Suprapubic skin (tissue), 4 donors: ENCODE measurements around the gene TFDP1. TPM values are rescaled to one million over a fixed set of nuclear protein-coding genes. Genes with fewer than 3 reads are reported as not detected.

ENCODE experiments used
- DNase-seq, 2 donors: peaks; one replicate each; pipeline ENCODE4 v3.0.0-alpha.2; 2019; ENCODE audit warnings: low spot score in 2 of 2
- H3K27ac ChIP-seq: fragments of 200-600 bp; sonication (generic); one replicate; pipeline ENCODE4 v1.5.1; 2019
- H3K27me3 ChIP-seq: fragments of 200-600 bp; sonication (generic); one replicate; pipeline ENCODE4 v1.5.1; 2019
- H3K36me3 ChIP-seq: fragments of 200-600 bp; sonication (generic); one replicate; pipeline ENCODE4 v1.5.1; 2019
- H3K4me1 ChIP-seq: fragments of 200-600 bp; sonication (generic); one replicate; pipeline ENCODE4 v1.5.1; 2019
- H3K4me3 ChIP-seq: fragments of 200-600 bp; sonication (generic); one replicate; pipeline ENCODE4 v1.5.1; 2019; ENCODE audit warnings: mild to moderate bottlenecking
- H3K9me3 ChIP-seq: fragments of 200-600 bp; sonication (generic); one replicate; pipeline ENCODE4 v1.5.1; 2019
- EP300 ChIP-seq: sonication (generic); formaldehyde crosslinking; IDR thresholded peaks from one replicate; pipeline ENCODE4 v1.6.1; 2017; ENCODE audit warnings: antibody characterized with exemption
- POLR2A ChIP-seq, 2 donors: fragments of 450-650 bp; IDR thresholded peaks; one replicate each; pipeline ENCODE4 v1.6.1; 2017; ENCODE audit warnings: antibody characterized with exemption in 2 of 2, mild to moderate bottlenecking in 2 of 2, moderate library complexity in 2 of 2
- POLR2AphosphoS5 ChIP-seq, 3 donors: sonication (generic); formaldehyde crosslinking; IDR thresholded peaks; one replicate each; pipeline ENCODE4 v1.6.1; 2017; ENCODE audit warnings: antibody characterized with exemption in 3 of 3
- WGBS: methylation state at CpG from one replicate; pipeline ENCODE4 v1.1.5; 2018; 5-methylcytosine and 5-hydroxymethylcytosine counted together
- total RNA-seq, 4 donors: library from RNA; depleted of rRNA; stranded (reverse); fragments of >200 nt; gene quantifications; one replicate each; pipeline ENCODE4 v1.1.0, GENCODE V29; 2016
- TF ChIP-seq, protein P1 (sequence below), 2 donors: fragments of 200-600 bp in 1 of 2; fragments of 450-650 bp in 1 of 2; sonication (generic) in 1 of 2; IDR thresholded peaks; one replicate each; pipeline ENCODE4 v1.5.1; 2016 to 2019; ENCODE audit warnings: antibody characterized with exemption in 2 of 2, mild to moderate bottlenecking in 1 of 2, moderate library complexity in 1 of 2

TFDP1 gene
- total RNA-seq, 4 donors from 2014 or later = 47.5 to 63.3 (median 52.0) TPM

DNA sequence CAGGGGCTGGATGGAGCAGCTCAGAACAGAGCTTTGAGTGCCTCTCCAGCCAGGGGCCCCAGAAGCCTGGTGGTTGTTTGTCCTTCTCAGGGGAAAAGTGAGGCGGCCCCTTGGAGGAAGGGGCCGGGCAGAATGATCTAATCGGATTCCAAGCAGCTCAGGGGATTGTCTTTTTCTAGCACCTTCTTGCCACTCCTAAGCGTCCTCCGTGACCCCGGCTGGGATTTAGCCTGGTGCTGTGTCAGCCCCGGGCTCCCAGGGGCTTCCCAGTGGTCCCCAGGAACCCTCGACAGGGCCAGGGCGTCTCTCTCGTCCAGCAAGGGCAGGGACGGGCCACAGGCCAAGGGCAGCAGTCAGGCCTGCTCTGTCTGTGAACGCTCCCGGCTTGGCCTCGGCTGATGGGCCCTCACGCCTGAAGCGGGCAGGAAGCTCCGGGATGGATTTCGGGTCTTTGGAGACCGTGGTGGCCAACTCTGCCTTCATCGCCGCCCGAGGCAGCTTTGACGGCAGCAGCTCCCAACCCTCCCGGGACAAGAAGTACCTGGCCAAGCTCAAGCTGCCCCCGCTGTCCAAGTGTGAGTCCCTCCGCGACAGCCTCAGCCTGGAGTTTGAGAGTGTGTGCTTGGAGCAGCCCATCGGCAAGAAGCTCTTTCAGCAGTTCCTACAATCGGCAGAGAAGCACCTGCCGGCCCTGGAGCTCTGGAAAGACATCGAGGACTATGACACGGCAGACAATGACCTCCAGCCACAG lies 82.6 kb downstream of the TFDP1 start, which contains the start of gene GRK1:
Gene GRK1 (plus strand): TSS at position 269 of the 751 bp plus-strand sequence. CDS start 168 bp downstream, at position 437.
- TF ChIP-seq, protein P1, sequence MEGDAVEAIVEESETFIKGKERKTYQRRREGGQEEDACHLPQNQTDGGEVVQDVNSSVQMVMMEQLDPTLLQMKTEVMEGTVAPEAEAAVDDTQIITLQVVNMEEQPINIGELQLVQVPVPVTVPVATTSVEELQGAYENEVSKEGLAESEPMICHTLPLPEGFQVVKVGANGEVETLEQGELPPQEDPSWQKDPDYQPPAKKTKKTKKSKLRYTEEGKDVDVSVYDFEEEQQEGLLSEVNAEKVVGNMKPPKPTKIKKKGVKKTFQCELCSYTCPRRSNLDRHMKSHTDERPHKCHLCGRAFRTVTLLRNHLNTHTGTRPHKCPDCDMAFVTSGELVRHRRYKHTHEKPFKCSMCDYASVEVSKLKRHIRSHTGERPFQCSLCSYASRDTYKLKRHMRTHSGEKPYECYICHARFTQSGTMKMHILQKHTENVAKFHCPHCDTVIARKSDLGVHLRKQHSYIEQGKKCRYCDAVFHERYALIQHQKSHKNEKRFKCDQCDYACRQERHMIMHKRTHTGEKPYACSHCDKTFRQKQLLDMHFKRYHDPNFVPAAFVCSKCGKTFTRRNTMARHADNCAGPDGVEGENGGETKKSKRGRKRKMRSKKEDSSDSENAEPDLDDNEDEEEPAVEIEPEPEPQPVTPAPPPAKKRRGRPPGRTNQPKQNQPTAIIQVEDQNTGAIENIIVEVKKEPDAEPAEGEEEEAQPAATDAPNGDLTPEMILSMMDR (IDR thresholded peaks at IDR 0.05) = no peak
- no peak for TF ChIP-seq POLR2A (IDR thresholded peaks at IDR 0.05)
- no peak for TF ChIP-seq POLR2AphosphoS5 (IDR thresholded peaks at IDR 0.05)
- no peak for TF ChIP-seq EP300
- H3K9me3 ChIP-seq = peaks cover 4% of the 10 kb centered on the region
- no peaks in the 10 kb centered on the region for H3K4me1 ChIP-seq
- WGBS = 80% methylated on average over 12 of the region's 32 CpGs
- no peaks in the 10 kb centered on the region for H3K36me3 ChIP-seq
- no peak within 1 kb of the TSS for H3K4me3 ChIP-seq
- no peaks in the 10 kb centered on the region for H3K27me3 ChIP-seq
- no peak within 1 kb of the TSS for H3K27ac ChIP-seq
- DNase-seq = peak; percentile 50 to 57

DNA sequence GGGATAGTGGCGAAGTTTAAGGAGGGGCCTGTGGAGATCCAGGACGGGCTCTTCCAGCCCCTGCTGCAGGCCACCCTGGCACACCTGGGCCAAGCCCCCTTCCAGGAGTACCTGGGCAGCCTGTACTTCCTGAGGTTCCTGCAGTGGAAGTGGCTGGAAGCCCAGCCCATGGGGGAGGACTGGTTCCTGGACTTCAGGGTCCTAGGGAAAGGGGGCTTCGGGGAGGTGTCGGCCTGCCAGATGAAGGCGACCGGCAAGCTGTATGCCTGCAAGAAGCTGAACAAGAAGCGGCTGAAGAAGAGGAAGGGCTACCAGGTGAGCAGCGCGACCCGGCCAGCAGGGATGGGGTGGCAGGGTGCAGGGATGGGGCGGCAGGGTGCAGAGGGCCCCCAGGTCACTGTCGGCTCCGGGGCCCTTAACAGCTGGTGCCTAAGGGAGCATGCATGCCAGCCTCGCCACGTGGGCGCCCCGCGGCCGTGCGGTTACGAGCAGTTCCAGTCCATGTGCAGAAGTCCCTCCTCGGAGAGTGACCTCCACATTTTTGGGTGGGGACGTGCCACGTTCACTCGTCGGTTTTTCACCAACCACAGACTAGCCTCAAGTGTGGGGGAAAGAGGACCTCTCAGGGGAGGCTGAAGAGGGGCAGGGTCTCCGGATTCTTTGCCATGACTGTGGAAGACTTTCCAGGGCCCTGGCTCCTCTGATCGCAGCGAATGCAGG lies 83.4 kb downstream of the TFDP1 start:
- Histone ChIP-seq H3K27me3 (no peaks in the 10 kb centered on the region), H3K4me3 (no peak overlapping the region), H3K9me3 (no peaks in the 10 kb centered on the region), H3K4me1 (no peaks in the 10 kb centered on the region), H3K27ac (no peak overlapping the region), H3K36me3 (no peaks in the 10 kb centered on the region)
- peak; percentile 46 to 75 for DNase-seq
- WGBS = 88% methylated on average over 23 of the region's 29 CpGs
- TF ChIP-seq, protein P1 (IDR thresholded peaks at IDR 0.05) = no peak
- no peak for TF ChIP-seq EP300
- TF ChIP-seq POLR2A (IDR thresholded peaks at IDR 0.05) = no peak

DNA sequence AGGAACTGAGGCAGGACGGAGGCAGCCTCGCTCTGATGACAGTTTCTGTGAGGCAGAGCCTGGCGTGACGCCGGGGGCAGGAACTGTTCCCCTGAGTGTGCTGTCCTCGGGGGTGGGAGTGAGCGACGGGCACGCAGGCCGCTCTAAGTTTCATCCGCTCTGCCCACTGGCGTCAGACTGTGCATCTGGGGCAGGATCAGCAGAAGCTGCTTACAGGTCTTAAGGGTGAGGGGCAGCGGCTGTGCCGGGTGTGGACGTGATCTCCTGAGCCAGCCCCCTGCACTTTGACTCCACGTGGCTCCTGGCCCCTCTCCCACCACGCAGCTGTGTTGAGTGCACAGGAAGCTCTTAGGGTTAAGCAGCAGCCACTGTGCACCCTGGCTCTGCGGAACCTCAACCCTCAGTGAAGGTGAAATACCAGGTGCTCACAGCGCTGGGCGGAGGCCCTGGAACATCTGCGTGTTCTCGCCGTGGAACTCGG lies 84.0 kb downstream of the TFDP1 start:
- TF ChIP-seq POLR2A (IDR thresholded peaks at IDR 0.05) (no peak), EP300 (no peak), POLR2AphosphoS5 (IDR thresholded peaks at IDR 0.05) (no peak)
- TF ChIP-seq, protein P1 (IDR thresholded peaks at IDR 0.05) = no peak
- peak; percentile 43 to 74 for DNase-seq
- Histone ChIP-seq H3K4me1 (no peaks in the 10 kb centered on the region), H3K27me3 (no peaks in the 10 kb centered on the region), H3K27ac (no peak overlapping the region), H3K9me3 (no peaks in the 10 kb centered on the region), H3K36me3 (no peaks in the 10 kb centered on the region), H3K4me3 (no peak overlapping the region)
- WGBS = 62% methylated on average over 17 of the region's 24 CpGs

DNA sequence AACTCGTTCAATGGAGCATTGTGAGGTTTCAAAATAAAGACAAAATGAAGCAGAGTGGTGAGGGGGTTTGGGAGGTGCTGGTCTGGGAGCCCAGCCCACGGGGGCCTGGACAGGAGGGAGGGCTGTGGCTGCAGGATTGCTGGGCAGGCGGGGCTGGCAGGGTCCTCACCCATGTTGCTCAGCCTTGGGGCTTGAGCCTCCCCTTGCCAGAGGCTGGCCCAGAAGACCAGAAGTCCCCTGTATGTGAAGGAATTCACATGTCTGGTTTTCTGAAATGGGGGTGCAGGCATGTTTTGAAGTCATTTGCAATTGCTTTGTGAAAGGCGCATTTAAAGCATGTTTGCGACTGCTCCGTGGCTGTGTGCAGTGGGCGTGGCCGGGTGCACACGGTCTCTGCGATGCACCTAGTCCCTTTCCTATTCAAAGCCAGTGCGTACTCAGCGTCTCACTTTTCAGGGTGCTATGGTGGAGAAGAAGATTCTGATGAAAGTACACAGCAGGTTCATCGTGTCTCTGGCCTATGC lies 84.7 kb downstream of the TFDP1 start:
- WGBS = 74% methylated on average over 13 of the region's 13 CpGs
- no peaks in the 10 kb centered on the region for H3K4me1 ChIP-seq
- DNase-seq = peak in 1 of 2 donors; percentile 48
- no peaks in the 10 kb centered on the region for H3K9me3 ChIP-seq
- H3K36me3 ChIP-seq = no peaks in the 10 kb centered on the region
- no peak overlapping the region for H3K27ac ChIP-seq
- TF ChIP-seq, protein P1 (IDR thresholded peaks at IDR 0.05) = no peak
- TF ChIP-seq POLR2A (IDR thresholded peaks at IDR 0.05) (no peak), POLR2AphosphoS5 (IDR thresholded peaks at IDR 0.05) (no peak), EP300 (no peak)
- H3K27me3 ChIP-seq = no peaks in the 10 kb centered on the region
- no peak overlapping the region for H3K4me3 ChIP-seq
